Activated CD4-positive, CD25-positive, alpha-beta regulatory T cell treated with anti-CD3 and anti-CD28 coated beads, Interleukin-2, amount 50 U/mL, for 16 hours (primary cell): ENCODE results near the gene ZNF879.

Source experiments
- DNase-seq: peaks from one replicate; pipeline ENCODE4 v3.0.0-alpha.2; 2020; ENCODE audit warnings: low read depth, low spot score

ZNF879 gene

DNA sequence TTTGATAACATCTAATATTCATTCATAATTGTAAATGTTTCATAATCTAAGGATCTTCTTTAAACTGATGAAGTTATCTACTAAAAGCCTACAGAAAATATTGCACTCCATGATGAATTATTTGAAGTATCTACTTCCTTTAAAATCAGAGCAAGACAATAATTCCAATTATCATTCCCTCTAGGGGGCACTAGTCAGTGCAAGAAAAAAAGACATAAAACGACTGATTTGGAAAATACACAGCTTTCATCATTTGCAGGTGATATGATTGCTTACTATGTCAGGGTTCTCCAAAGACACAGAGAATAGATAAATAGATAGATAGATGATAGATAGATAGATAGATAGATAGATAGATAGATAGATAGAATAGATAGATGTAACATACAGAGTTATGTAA is 14.9 kb upstream of the ZNF879 start:
- no peak for DNase-seq

DNA sequence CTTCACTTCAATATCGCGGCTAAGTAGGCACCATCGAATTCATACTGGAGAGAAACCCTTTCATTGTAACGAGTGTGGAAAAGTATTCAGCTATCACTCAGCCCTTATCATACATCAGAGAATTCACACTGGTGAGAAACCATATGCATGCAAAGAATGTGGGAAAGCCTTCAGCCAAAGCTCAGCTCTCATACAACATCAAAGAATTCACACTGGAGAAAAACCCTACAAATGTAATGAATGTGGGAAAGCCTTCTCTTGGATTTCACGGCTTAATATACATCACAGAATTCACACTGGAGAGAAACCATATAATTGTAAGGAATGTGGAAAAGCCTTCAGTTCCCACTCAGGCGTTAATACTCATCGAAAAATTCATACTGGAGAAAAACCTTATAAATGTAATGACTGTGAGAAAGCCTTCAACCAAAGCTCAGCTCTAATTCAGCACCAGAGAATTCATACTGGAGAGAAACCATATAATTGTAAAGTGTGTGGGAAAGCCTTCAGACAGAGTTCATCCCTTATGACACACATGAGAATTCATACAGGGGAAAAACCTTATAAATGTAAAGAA is 9.5 kb downstream of the ZNF879 start:
- no peak for DNase-seq

DNA sequence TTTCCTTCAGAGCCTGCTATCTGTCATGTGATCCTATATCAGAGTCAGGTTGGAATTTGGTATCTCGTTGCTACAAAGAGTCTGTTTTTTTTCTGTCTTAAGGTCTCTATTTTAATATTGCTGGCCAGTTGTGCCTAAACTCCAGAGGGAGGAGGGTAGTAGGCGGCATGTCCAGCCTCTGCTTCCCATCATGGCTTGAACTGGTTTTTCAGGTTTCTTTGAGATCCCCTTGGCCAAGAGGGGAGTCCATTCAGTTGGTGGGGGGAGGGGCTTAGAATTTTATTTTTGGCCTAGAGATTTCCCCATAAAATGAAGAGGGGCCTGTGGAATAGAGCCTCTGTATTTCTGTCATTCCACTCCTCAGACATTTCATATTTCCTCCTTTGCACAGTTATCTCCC is 21.2 kb downstream of the ZNF879 start:
- DNase-seq: no peak

- DNase-seq: no peak
These were observed 28.2 kb downstream of the ZNF879 start for GRCh38 chr5:179051784-179052183.

DNA sequence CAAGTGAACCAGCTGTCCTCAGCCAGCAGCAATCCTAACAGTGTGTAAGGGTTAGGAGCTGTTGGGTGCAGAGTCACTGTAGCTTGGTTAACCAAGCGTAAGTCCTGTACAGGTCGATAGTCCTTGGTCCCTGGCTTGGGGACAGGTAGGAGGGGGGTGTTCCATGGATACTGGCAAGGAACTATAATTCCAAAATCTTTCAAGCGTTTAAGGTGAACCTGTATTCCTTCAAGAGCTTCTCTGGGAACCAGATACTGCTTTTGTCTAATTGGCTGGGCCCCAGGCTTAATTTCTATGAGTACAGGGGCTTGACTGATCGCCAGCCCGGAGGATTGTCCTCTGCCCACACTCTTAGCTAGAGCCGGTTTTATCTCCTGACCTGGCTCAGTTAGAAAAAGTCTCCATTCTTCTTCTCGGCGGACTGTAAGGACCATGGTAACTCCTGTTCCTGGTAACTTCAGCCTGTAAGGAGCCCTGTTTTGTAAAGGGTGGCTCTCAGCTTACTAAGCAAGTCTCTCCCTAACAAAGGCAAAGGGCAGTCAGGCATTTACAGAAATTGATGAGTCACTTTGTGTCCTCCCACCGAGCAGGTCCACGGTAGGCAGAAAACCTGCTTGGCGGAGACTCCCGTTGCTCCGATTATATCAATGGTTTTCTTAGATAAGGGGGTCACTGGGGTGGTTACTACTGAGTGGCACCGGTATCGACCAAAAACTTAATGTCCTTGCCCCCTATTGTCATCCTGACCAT is 30.6 kb downstream of the ZNF879 start:
- DNase-seq: no peak

- no peak for DNase-seq
These were observed 31.3 kb downstream of the ZNF879 start for GRCh38 chr5:179054876-179055275.

- DNase-seq: no peak
These were observed 31.8 kb downstream of the ZNF879 start for GRCh38 chr5:179055436-179055835.

DNA sequence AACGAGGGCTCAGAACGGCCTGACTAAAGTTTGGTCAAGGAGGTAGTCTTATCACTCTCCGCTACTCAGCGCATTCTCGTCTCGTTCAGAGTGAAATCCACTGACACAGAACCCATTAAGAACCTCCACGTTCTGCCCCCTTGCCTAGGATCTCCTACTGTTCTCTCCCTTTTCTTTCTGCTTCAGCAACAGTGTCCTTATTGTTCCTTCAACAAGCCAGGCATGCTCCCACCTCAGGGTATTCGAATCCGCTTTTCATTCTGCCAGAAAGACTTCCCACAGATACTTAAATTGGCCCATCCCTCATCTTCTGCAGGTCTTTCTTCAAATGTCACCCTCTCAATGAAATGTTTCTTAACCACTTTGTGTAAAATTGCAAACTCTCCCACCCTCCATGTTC is 32.2 kb downstream of the ZNF879 start:
- no peak for DNase-seq

DNA sequence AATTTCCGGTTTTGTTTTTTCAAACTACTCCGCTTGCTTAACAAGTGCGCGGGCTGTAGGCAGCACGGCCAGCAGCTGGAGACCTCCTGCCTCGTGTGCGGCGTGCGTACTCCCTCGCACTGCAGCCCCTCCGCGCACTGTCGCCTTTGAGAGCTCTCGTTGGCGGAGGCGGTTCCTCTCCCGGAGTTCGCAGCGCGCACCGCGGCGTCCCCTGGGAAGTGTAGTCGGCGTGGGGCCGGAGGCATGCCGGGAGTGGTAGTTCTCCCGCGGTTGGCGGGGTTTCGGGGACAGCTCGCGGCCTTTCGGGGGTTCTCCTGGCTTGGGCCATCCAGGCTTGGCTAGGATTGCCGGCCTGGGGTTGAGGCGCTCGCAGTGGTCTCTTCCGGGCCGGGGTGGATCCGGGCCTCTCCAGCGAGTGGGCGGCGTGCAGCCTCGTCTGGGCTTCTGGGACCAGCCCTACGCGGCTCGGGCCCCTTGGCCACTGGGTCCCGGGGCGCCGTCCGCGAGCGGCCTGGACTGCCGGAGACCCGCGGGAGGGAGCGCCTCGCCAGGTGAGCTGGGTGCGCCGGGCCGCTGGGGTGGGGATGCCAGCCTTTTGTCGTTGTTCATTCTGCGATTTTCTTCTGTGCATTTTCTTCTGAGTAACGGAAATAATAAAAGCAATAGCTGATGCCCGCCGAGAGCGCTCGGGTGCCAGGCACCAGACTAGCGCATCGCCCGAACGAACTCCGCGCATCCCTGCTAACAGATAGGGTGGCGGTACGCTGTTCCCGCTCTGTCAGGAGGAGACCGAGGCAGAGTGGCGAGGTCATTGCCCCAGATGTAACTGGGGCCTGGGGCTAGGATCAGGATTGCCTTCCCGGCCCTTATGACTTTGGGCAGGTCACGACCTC is 36.8 kb downstream of the ZNF879 start, which contains the start of gene ZNF354C:
Gene ZNF354C (plus strand): TSS at position 258 of the 893 bp plus-strand sequence. CDS start 1,696 bp downstream, outside the sequence.
- DNase-seq: peak; percentile 73

- no peak for DNase-seq
These were observed 37.4 kb downstream of the ZNF879 start for GRCh38 chr5:179061025-179061424.

- no peak for DNase-seq
These were observed 42.1 kb downstream of the ZNF879 start for GRCh38 chr5:179065703-179066102.

DNA sequence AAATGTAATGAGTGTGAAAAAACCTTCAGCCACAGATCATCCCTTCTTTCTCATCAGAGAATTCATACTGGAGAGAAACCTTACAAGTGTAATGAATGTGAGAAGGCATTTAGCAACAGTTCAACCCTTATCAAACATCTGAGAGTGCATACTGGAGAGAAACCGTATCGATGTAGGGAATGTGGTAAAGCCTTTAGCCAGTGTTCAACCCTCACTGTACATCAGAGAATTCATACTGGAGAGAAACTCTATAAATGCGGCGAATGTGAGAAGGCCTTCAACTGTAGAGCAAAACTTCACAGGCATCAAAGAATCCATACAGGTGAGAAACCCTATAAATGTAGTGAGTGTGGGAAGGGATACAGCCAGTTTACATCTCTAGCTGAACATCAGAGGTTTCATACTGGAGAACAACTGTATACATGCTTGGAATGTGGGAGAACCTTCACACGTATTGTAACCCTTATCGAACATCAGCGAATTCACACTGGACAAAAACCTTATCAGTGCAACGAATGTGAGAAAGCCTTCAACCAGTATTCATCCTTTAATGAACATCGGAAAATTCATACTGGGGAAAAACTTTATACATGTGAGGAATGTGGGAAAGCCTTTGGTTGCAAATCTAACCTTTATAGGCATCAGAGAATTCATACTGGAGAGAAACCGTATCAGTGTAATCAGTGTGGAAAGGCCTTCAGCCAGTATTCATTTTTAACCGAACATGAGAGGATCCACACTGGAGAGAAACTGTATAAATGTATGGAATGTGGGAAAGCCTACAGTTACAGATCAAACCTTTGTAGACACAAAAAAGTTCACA is 55.8 kb downstream of the ZNF879 start:
- DNase-seq: no peak

DNA sequence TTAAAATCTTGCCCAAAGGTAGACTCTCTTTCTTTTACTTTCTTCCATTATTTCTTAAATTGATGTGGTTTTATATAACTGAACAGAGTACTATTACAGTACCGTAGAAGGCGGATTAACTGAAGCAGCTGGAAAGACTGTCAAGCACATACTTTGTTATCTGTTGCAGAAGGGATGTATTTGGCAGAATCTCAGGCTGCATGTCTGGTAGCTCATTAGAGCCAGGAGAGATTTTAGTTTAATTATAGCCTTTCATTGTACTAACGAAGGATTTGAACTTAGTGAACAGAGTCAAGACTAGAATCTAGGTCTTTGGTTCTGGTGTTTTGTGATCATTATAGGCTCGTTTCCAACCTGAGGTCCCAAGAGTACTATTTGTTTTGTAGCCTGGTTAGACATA is 57.1 kb downstream of the ZNF879 start:
- no peak for DNase-seq
